Measurements from ENCODE around the gene ASPSCR1. TPM values are rescaled to one million over a fixed set of nuclear protein-coding genes. Genes with fewer than 3 reads are reported as not detected.
A peak's percentile ranks its signal among the peaks of the same experiment; 100 is the strongest.

The ASPSCR1 gene
- total and polyA plus RNA-seq, 2 of the 4 experiments (the other 2 are of a cell fraction) = 7.2 to 17.2 TPM

DNA sequence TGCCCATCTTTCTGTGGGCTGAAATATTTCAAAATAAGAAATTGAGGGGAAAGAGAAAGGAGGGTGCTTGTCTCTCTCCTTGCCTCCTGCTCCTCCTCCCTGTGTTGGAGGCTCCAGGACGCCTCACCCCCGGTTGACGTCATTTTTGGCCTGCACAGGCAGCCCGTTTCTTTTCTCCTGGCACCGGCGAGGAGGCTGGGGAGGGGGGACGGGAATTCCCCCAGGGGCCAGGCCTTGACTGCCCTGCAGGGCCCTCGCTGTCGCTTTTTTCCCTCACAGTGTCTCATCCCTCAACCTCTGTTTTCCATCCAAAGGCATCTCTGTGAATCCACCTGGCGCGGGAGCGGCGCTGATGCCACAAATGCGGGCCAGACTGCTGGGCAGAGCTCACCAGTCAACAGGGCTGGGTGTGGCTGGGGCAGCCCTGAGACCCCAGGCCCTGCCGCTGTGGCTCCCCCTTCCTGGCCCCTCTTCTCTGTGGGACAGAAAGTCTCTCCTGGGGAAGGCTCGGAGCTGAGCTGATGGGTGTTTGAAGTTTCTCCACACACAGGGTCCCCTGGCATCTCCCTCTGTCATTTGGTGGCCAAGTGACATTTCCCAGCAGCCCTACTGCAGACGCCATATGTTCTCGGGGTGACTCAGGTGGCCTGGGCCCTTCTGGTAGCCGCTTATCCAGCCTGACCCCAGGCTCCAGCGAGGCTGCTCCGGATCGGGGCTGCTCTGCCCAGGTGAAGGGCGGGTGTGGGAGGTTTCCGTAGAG, 29.2 kb downstream of the ASPSCR1 start:
- no peak overlapping the region for H3K18ac ChIP-seq (ENCODE audit: low read depth, low read length)
- H3K56ac ChIP-seq (ENCODE audit: extremely low read depth, insufficient read depth, low read length) = no peak overlapping the region
- peak overlapping the region; percentile 48; the same call in 1 of the 3 replicates for H2BK15ac ChIP-seq (ENCODE audit: low read depth, low read length)
- peak overlapping the region; percentile 77 for H2AFZ ChIP-seq (replicated peaks; ENCODE audit: low read length, poor library complexity)
- BruUV-seq (replicated peaks) = no TSS peak
- peak; percentile 82 for DNase-seq
- in situ Hi-C loops (cut with MboI; ENCODE audit: low sequenced_read_pairs) (no loop called here), dilution Hi-C loops (cut with HindIII; ENCODE audit: low sequenced_read_pairs, unreplicated experiment) (no loop called here), intact Hi-C loops (cut with micrococcal nuclease) (no loop called here)
- peak overlapping the region; percentile 90; the same call in 1 of the 2 replicates for H2AK5ac ChIP-seq (ENCODE audit: low read depth, low read length)
- no peaks in the 10 kb centered on the region; the same call in 1 of the 2 replicates for H3K36me3 ChIP-seq (ENCODE audit: control insufficient read depth, insufficient read depth, low read length)
- peaks cover 11 to 33% of the 10 kb centered on the region in 2 experiments; a peak in 3 of 4 replicates for H3K79me1 ChIP-seq (ENCODE audit: low read depth in 1 of 2, low read length in 2 of 2)
- H3K14ac ChIP-seq (replicated peaks; ENCODE audit: low read depth, low read length) = peak overlapping the region; percentile 39; the same call in 1 of the 2 replicates
- 70% methylated on average over 15 of the region's 24 CpGs; no CpG with 5 or more reads in 1 of the 2 experiments for WGBS, 2 experiments (ENCODE audit: extremely low coverage in 2 of 2, insufficient read length in 1 of 2)
- no peak overlapping the region for H4K5ac ChIP-seq (ENCODE audit: low read depth, low read length)
- H3K4me1 ChIP-seq (ENCODE audit: control insufficient read depth, insufficient read depth, low read length) = peaks cover 27% of the 10 kb centered on the region
- H4K20me1 ChIP-seq (ENCODE audit: insufficient read depth, low read length) = peaks cover 3% of the 10 kb centered on the region; the same call in 1 of the 2 replicates
- ChIA-PET CTCF (no interaction called here), POLR2A (ENCODE audit: unreplicated experiment) (no interaction called here)
- peak overlapping the region; percentile 95 for H2AK9ac ChIP-seq (replicated peaks; ENCODE audit: low read depth, low read length, poor library complexity)
- H3K4ac ChIP-seq (ENCODE audit: low read depth, low read length) = peak overlapping the region; percentile 69
- H4K8ac ChIP-seq (ENCODE audit: low read depth in 2 of 2, low read length in 2 of 2) = peak overlapping the region in 1 of 2 experiments; percentile 43; a peak in 1 of 4 replicates
- H2BK5ac ChIP-seq (ENCODE audit: low read depth, low read length, poor library complexity, severe bottlenecking) = peak overlapping the region; percentile 9
- ATAC-seq (ENCODE audit: low read depth) = peak; percentile 35
- H3K4me3 ChIP-seq (ENCODE audit: insufficient read depth, low read depth, low read length) = no peak overlapping the region
- H3K23ac ChIP-seq (ENCODE audit: low read depth, low read length) = no peak overlapping the region
- H3K27ac ChIP-seq (ENCODE audit: insufficient read depth, low read length) = no peak overlapping the region; the same call in 1 of the 2 replicates
- TF ChIP-seq MAZ (IDR thresholded peaks at IDR 0.05; ENCODE audit: borderline replicate concordance, low read depth, low read length) (peak; percentile 81), ELK1 (IDR thresholded peaks at IDR 0.05; ENCODE audit: borderline replicate concordance, low read depth, low read length) (no peak), FOS (IDR thresholded peaks at IDR 0.05; ENCODE audit: low read depth, low read length) (no peak), NFE2L2 (IDR thresholded peaks at IDR 0.05; ENCODE audit: low read depth, low read length) (no peak)
- TF ChIP-seq, protein P1, sequence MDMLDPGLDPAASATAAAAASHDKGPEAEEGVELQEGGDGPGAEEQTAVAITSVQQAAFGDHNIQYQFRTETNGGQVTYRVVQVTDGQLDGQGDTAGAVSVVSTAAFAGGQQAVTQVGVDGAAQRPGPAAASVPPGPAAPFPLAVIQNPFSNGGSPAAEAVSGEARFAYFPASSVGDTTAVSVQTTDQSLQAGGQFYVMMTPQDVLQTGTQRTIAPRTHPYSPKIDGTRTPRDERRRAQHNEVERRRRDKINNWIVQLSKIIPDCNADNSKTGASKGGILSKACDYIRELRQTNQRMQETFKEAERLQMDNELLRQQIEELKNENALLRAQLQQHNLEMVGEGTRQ (IDR thresholded peaks at IDR 0.05; ENCODE audit: low read depth, low read length) = no peak
- H3K27me3 ChIP-seq (ENCODE audit: control insufficient read depth, insufficient read depth, low read length) = no peaks in the 10 kb centered on the region
- H2BK120ac ChIP-seq (ENCODE audit: low read depth, low read length) = peak overlapping the region; percentile 25; the same call in 1 of the 2 replicates
- H3K9me3 ChIP-seq (ENCODE audit: control insufficient read depth, insufficient read depth, low read length) = no peaks in the 10 kb centered on the region
- H3K9me1 ChIP-seq (ENCODE audit: insufficient read depth, low read length) = peaks cover 18% of the 10 kb centered on the region
- H3K9ac ChIP-seq (ENCODE audit: low read depth, low read length) = no peak overlapping the region
- H4K91ac ChIP-seq (ENCODE audit: insufficient read depth, low read depth, low read length) = peak overlapping the region; percentile 51
- H2BK20ac ChIP-seq (ENCODE audit: low read depth, low read length) = no peak overlapping the region
- no peak overlapping the region for H3K4me2 ChIP-seq (ENCODE audit: low read depth, low read length)
